ENCODE results near the gene GLP1R.
"Not testable (repeated sequence)": the region's sequence is repeated elsewhere in the genome, so short reads cannot be mapped to it uniquely, and the experiment has no call there.

The GLP1R gene

DNA sequence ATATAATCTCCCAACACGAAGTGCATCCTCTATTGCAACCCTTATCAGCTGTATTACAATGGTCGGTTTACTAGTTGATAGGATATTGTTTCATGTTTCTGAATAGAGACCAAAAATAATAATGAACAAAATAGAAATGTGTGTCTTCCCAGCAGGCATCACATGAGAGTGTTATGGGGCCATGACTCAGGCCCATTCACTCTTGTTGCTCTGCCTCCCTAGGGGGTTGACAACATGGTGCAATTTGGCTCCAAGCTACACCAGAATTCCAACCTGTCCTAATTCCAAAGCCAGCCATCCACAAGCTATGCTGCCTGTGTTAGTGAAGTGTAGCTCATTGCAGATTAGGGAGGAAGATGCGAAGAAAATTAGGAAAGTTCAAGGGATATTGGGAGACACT is 79.5 kb downstream of the GLP1R start:
- DNase-seq (ENCODE audit: low read depth, low spot score), result no peak

- DNase-seq (ENCODE audit: low read depth, low spot score), result no peak
These were observed 80.3 kb downstream of the GLP1R start for GRCh38 chr6:39128832-39129231.

DNA sequence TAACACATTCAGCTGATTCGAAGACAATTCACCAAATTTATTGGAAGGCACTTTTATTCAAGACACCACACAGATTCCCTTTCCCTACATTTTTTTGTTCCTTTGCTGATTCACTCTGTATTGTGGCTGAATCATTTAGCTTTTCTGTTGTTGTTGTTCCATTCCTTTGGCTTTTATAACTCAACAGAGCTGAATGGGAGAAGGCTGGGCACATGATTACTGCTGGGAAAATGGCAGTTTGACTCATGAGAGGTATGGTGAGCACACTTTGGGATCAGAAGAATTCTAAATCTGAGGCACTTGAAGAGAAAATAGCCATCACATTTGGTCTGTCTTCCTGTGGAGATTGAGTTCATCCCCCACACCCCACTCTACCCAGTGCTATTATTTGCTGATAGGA is 82.1 kb downstream of the GLP1R start:
- DNase-seq (ENCODE audit: low read depth, low spot score), result peak; percentile 53

GRCh38 chr6:39134761-39135160 is 86.2 kb downstream of the GLP1R start:
- not testable (repeated sequence) for DNase-seq (ENCODE audit: low read depth, low spot score)

GRCh38 chr6:39136207-39136606 is 87.6 kb downstream of the GLP1R start:
- DNase-seq (ENCODE audit: low read depth, low spot score), result not testable (repeated sequence)

GRCh38 chr6:39137245-39137644 is 88.7 kb downstream of the GLP1R start:
- peak; percentile 69 for DNase-seq (ENCODE audit: low read depth, low spot score)
